Endothelial cell of umbilical vein (primary cell): ENCODE measurements around the gene NR5A2.

ENCODE experiments used
- CTCF ChIP-seq, 2 donors: IDR thresholded peaks; 1 replicate in 1 of 2; 2 replicates in 1 of 2; pipeline ENCODE4 v1.5.1; 2011; ENCODE audit warnings: low read length in 2 of 2, mild to moderate bottlenecking in 2 of 2, moderate library complexity in 2 of 2, control low read depth in 1 of 2, inconsistent platforms in 1 of 2, low read depth in 1 of 2; ENCODE audit not compliant: insufficient read depth in 1 of 2; ENCODE audit errors: extremely low read depth in 1 of 2
- EZH2 ChIP-seq: IDR thresholded peaks from 2 replicates; pipeline ENCODE4 v1.6.1; 2012; ENCODE audit warnings: borderline replicate concordance, low read depth, mild to moderate bottlenecking, moderate library complexity, low read length, inconsistent platforms; ENCODE audit not compliant: severe bottlenecking
- POLR2A ChIP-seq: IDR thresholded peaks from 2 replicates; pipeline ENCODE4 v1.6.1; 2012; ENCODE audit warnings: low read depth, mild to moderate bottlenecking, control low read depth, low read length

- no peak for TF ChIP-seq CTCF (IDR thresholded peaks at IDR 0.05; ENCODE audit: extremely low read depth in 1 of 2, insufficient read depth in 1 of 2, low read depth in 1 of 2, low read length in 2 of 2)
- TF ChIP-seq POLR2A, result no peak
- TF ChIP-seq EZH2, result no peak
Observed at GRCh38 chr1:200082329-200082728, 54.8 kb downstream of the NR5A2 start.
